IPS-NIHi11 (cell line): ENCODE measurements around the gene MACROD1.

Source experiments
- DNase-seq: peaks from one replicate; pipeline ENCODE4 v3.0.0; 2012; ENCODE audit warnings: mixed read lengths, low spot score

Gene MACROD1

DNA sequence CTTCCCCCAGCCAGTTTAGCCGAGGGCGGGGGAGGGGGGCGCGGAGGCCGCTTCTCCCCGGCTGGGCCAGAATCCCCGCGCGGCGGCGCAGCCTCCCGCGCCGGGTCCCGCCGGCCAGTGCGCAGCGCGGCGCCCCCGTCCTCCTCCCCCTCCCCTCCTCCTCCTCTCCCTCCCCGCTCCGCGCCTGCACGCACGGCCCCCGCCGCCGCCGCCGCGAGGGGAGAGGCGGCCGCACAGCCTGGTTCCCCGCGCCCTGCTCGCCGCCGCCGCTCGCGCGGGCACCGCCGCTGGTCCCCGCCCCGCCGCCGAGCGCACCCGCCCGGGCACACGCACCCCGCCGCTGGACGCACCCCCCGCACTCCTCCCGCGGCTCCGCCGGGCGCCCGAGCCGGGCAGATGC, 130.3 kb downstream of the MACROD1 start, which contains the start of gene FLRT1:
FLRT1 (plus strand) TSS at position 356 of the 400 bp plus-strand sequence. CDS start 80,337 bp downstream, outside the sequence.
- peak; percentile 55 for DNase-seq

DNA sequence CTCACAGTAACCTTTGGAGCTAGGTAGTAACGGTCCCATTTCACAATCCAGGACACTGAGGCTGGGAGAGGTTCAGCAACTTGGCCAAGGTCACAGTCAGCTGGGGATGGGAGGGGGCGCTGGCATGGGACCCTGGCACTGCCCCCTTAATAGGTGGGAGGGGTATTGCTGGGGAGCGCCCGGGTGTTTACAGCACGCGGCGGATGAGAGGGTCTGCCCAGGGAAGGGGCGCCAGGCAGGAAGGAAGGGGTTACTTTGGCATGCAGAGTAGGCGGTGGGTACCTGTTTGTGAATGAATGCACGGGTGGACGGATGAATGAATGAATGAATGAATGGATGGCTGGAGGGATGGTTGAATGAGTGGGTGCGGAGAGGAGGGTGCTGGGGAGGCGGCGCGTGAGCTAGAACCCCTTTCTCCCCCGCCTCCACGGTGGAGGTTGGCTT, 130.8 kb downstream of the MACROD1 start:
- DNase-seq: no peak

DNA sequence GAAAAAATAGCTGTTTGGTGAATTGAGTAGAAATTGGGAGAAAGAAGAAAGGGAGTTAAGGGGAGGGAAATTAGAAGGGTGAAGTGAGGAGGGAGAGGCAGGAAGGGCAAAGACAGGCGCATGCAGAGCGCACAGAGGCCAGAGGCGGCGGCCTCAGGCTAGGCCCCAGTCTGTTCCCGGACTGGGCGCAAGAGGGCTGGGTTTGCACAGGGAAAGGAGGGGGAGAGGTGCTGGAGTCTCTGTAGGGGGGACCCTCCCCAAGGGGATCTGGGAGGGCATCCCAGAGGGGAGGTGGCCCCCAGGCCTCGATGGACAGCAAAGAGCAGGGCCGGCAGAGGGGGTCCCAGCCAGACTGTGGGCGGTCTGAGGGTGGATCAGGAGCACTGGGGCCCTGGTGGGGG, 131.5 kb downstream of the MACROD1 start:
- no peak for DNase-seq

DNA sequence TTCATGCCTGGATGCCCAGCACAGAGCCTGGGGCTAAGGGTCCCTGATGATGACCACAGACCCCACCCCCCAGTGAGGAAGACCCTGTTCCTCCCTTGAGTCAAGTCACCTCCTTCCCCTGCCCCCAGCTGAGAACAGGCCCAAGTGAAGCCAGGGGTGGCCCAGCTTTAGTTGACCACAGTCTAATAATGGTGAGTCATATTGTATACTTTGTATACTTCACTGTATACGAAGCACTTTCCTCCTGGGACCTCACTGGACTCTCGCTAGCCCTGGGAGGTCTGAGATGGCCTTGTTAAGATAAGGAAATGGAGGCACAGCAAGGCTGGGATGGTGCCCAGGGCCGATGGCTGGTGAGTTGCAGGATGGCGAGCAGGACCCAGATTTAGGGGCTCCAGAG, 133.9 kb downstream of the MACROD1 start:
- no peak for DNase-seq

DNA sequence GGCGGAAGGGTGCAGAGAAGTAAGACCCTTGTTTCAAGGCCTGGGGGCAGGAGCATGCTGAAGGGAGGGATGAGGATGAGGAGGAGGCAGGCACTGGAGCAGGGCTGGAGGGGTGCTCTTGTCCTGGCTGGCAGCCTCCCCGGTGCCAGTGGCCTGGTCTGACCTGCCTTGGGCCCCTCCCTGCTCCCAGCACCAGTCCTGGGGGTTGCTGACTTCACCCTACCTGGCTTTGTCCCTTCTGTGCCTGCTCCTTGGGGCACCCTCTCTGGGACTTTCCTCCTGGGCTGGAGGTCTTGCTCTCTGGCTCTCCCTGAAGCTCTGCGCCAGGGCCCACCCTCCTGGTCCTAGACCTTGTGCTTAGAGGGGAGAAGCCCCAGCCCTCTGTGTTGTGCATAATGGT, 134.9 kb downstream of the MACROD1 start:
- no peak for DNase-seq

DNA sequence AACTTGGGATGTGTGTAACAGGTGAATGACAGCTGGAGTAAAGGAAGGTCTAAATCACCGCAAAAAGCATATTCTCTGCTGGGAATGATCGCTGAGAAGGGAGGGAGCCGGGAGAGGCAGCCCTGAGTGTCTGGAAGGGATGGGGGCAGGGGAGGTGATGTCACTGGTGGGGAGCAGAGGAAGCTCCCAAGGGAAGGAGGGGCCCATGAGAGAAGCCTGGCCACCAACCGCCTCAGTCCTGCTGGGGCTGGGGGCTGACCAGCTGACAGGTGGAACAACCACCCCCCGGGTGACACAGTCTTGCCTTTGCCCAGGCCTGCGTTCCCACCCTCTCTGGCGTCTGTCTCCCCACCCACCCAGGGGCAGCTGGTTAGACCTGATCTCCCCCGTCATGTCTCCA, 136.1 kb downstream of the MACROD1 start:
- DNase-seq: no peak

DNA sequence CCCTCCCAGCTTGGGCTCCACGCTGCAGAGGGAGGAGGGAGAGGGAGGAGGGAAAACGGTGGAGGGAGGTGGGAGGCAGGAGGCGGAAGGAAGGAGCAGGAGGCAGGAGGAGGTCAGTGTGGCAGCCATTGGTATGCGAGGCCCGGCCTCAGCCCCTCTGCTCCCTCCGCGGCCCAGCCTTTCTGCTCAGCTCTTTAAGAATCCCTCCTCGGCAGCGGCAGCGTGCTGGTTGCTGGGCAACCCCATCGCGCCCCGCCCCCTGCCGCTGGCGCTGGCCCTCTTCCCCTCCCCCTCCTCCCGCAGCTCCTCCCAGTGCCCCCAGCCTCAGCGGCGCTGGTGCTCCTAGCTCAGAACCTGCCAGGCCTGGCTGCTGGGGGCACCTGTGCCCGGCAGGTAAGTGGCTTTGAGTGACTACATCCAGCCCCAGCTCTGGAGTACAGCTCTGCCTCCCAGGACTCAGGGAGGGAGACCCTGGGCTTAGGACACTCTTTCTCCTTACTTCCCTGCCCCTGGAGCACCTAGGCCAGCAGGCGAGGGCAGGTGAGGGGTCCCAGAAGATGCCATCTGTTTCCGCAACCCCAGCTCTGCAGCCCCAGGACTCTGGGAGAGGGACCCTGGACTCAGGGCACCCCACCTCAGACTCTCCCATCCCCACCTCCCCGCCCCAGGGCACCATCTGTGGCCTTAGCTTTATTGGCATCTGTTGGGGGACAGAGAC, 137.4 kb downstream of the MACROD1 start:
- peak; percentile 83 for DNase-seq

DNA sequence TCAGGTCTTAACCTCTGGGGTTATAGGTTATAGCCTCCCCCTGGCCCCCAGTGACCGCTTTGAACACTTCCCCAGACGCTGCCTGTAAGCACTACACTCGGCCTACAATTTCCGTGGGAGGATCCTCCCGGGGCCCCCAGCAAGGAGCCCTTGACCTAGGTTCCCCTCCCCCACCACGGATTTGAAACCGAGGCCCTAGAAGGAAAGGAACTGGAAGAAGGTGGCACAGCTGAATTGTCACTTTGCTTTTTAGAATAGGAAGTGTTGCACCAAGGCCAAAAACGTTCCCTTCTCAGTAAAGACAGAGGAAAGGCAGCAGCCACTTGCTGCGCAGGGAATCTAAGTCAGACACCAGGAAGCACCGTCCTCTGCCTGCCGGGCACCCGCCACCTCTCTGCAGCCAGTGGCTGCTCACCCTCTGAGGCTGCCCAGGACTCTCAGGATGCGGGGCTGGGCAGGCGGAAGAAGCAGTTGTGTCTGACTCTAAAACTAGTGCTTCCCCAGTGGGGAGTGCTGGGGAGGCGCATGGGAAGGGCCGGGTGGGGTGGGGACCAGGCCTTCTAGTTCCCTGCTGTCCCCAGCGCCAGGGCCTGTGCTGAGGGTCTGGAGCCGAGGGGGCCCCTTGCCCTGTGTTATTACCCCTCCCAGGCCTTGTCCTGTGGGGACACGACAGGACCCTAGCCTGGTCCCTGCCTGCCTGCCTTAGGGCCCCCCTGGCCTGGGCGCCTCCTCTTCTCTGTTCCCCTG, 138.1 kb downstream of the MACROD1 start:
- DNase-seq: no peak

DNA sequence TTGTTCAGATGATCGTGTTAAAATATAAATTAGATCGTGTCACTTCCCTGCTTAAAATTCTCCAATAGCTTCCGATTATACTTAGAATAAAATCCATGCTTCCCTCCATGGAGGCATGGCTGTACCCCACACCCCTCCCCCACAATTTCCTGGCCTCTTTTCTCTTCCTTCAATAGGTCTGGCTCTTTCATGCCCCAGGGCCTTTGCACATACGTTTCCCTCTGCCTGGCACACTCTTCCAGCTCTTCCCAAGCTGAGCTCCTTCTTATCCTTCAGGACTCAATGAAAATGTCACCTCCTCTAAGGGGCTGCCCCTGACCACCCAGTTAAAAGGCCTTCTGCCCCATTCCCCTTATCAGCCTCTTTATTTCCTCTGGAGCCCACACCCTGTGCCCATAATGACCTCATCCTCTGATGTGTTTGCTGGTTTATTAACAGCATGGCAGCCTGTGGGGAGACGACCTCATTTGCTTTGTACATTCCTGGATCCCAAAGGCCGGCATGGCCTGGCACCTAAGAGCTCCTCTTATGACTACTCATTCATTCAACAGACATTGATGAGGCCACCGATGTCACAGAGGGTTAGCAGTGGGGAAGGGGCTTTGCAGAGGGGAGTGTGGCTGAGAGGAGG, 139.2 kb downstream of the MACROD1 start:
- no peak for DNase-seq

DNA sequence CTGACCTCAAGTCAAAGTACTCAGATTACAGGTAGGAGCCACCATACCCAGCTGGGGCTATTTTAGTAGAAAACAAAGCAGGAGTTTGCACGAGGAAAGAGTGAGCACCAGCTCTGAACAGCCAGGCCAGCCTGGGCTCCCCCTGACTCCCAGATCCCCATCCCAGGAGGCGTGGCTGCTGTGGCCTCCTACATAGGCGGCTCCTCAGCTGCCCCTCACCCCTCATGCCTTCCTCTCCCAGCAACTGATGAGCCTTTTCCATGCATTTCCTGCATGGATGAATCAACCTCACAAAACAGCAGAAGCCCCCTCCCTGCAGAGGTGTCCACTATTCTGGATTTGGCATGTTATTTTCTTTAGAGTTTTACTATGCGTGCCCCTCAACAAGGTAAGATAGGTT, 140.7 kb downstream of the MACROD1 start:
- DNase-seq: peak; percentile 55

DNA sequence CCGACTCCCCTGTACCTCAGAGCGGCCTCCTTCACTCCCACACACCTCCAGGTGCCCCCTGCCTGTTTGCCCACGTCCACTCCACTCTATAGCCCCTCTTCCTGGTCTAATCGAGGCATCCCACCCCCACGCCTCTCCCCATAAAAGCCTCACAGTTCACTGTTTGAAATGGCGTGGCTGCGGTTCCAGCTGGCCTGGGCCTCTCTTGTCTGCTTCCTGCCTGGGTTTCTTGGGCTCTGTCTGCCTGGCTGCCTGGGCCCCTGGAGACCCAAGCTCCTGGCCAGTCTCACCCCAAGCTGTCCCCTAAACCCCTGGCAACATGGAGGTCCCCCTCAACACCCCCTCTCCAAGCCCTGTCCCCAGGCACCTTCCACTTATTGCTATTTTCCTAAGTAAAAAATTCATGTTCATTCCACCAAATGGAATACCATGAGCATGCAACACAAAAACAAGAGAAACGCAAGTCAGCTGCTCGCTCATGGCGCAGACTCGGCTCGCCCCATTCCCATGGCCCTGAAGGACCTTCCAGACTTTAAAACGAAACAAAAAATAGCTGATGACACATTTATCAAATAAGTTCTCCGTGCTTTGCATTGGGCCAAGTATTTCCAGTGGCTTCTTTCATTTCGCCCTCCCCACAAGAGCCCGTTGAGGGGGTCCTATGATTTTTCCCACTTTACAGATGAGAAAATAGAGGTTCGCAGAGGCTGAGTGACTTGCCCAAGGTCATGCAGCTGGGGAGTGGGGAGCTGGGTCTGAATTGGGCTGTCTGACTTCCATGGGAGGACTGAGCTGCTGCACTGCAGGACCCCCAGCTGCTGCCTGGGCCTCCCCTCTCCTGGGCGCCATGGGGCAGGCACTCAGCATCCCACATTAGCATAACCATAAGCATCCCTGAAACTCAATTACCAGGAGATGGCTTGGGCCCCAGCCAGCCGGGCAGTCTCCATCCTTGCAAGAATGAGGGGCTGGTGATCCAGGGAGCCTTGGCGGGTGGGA, 141.9 kb downstream of the MACROD1 start:
- no peak for DNase-seq

DNA sequence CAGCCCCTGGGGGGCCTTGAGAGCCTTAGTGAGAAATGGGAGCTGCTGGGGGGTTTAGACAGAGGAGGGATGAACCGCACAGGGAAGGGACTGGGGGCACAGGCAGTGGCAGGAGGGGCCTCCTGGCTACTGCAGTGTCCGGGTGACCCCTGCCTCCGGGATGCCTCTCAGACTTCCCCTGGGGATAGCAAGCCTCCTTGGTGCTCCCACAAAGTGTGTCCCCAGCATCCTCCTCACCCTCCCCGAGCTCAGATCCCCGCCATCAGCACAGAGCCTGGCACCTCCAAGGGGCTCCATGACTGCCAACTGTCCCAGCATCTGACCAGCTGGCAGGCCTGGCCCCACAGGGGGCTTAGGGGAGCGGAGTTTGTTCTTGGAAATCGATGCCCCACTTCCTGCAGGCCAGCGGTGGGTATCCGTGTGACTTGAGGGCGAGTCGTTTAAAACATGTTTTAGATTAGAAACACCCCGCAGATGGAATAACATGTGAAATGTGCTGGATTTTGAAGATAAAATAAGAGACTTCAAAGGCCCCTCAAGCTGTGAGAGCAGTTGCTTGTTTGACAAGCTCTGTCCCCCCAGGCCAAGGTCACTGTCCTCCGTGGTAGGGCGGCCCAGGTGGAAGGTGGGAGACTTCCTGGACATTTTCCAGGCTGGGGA, 143.7 kb downstream of the MACROD1 start:
- DNase-seq: no peak

DNA sequence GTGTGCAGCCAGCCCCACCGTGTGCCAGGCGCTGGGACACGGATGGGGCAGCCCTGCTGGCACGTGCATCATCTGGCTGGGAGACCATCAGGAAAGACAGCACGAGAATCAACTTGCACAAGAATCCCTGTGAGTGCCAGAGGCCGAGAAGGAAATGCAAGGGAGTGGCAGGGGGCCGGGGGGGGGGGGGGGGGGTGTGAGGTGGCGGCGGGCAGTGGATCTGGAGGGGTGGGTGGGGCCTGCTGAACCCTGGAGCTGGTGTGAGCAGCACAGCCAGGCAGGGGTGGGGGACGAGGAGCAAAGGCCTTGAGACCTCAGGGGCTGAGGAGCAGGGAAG, 144.2 kb downstream of the MACROD1 start:
- no peak for DNase-seq

DNA sequence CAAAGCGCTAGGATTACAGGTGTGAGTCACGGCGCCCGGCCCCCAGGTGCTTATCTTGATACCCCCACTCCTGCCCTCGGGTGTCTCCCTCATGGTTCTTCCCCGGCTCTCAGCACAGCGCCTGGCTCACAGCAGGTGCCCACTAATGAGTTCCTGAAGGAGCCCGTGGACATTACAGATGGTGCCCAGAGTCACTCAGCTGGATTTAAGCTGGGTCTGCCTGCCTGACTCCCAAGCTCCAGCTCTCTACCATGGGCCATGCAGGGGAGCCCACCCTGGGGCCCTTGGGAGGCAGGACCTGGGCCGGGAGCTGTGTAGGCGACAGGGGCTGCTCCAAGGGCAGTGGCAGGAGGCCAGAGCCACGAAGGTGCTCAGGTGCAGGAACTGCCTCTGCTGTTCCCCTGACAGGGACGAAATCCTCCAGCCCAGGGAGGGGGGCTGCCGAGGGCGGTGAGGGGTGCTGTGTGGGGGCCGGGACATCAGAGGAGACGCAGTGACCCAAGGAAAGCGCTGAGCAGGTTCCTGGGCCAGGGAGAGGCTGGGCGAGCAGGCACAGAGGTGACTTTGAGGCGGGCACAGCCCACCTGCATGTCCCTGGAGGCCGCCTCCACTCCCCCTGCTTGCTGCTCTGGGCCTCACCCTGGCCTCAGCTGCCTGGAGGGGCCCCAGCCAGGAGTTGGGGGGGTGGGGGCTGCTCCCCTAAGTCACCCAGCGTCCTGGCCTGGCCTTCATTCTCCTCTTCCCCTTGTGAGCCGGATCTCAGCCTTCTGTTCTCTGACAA, 144.7 kb downstream of the MACROD1 start:
- no peak for DNase-seq

DNA sequence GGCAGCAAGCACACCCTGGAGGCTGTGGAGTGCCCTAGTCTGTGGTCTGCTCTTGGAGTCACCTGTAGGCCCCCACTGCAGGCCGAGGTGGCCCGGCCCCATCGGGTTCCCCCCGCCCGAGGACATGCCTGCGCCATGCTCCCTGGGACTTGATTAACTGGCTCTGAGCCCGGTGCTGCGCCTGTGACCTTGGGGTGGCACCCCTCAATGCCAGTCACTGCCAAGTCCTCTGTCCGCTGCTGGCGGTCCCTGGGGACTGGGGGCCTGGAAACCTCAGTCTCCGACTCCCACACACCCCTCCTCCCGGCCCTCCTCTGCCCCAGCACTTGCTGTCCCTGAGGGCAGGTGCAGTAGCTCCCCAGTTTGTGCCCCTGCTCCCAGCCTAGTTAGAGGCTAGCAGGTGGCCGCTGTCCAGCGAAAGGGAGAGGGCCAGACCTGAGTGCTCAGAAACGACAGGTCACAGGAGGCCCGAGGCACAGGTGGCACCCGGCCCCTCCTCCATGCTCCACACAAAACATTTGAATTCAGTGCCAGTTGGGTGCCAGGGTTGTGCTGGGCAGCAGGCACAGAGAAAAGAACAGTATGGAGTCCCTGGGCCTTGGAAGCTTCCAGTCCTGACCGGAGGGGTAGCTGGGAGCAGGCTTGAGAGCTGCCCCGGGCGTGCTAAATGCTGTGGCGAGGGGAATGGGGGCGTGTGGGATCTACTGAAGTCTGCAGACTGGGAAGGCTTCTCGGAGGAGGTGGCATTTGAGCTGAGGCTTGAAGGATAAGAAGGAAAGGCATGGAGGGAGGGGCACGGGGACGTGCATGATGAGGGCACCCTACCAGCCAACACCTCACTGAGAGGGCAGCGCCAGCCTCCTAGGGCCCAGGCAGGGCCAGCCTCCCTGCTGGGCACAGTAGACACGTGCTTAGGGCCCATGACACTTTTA, 146.5 kb downstream of the MACROD1 start:
- peak; percentile 16 for DNase-seq

DNA sequence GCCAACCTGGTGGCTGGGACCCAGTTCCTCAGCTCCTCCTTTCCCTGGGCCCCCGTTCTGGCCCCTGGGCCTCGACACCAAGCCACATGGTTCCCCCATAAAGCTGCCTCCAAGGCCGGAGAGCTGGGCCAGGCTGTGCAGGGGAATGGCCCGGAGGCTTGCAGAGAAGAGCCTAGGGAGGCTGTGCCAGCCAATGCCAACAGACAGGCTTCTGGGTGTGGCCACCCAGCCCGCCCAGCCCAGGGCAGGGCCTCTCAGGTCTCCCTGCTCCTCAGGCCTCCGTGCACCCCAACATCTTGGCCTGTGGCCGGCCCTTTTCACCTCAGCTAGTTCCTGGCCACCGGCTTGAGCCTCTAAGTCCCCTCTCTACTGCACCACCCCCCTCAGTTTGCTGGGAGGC, 147.6 kb downstream of the MACROD1 start:
- peak; percentile 25 for DNase-seq

DNA sequence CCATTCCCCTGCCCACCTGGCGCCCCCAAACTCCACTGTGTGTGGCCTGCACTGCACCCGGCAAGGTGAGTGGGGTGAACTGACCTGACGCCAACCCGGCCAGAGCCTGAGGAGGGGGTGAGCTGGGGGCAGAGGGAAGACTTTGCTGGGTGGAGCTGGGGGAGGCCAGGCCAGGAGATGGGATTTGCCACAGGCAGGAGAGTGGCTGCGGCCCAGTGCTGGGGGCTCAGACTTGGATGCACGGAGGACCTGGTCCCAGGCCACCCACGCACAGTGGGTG, 148.0 kb downstream of the MACROD1 start:
- DNase-seq: peak; percentile 6

DNA sequence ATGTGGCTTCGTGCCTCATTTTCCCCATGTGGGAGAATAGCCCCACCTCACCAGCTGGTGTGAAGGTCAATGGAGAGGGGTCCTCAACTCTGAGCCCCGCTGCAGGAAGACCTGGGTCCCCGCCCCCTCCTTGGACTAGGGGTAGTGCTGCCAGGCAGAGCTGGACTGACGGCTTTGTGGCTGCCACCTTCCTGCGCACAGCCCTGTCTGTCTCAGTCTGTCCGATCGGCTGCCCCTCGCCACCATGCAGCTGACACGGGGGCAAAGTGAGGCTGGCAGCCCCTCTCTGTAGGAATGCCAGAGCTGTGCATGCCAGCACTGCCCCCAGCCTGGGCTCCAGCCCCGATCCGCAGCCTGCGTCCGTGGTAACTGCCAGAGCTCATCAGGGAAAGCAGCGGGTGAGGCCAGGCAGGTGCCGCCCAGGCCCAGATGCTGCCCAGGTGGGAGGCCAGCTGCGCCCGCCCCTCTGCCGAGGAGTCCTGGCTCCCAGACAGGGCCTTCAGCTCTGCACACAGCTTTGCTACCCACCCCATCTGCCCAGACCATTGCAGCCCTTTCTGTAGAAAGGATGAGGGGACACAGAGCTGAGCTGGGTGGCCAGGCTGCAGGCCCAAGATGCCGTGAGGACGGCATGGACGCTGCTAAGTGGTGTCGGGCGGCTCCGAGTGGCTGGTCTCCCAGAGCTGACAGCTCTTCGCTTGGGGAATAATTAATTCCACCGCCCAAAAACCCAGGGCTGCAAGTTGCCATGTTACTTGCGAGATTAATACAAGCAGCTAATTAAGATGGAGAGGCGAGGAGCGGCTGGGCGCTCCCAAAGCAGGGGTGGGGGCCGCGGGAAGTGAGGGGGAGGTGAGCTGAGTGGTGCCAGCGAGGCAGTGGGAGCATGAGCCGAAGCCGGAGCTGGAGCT, 149.7 kb downstream of the MACROD1 start:
- peak; percentile 7 for DNase-seq

DNA sequence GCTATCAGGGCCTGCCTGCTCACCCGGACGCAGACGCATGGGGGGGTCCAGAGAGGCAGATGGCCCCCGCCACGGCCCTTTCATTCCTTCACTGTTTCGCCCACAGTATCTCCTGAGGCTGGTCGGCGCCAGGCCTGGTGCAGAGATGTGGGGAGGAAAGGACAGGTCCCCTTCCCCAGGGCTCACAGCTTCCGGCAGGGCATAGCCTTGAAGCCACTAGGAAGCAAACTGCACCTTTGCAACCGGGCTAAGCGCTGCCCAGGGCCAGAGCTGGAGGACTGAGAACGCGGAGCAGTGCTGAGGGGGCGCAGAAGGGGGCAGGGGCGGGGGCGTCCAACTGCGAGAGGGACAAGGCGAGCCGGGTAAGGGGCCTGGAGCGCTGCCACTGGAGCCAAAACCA, 150.4 kb downstream of the MACROD1 start:
- DNase-seq: no peak
